MM.1S (cell line): Measurements from ENCODE around the gene MAPKAP1.

Experiments used
- DNase-seq: peaks from one replicate; pipeline ENCODE4 v3.0.0-alpha.2; 2015
- H2AFZ ChIP-seq: fragments of 300-600 bp; sonication (generic); 2 replicates; pipeline ENCODE4 v1.6.0; 2016; ENCODE audit warnings: antibody characterized with exemption, low read length
- H3F3A ChIP-seq: fragments of 300-600 bp; sonication (generic); 2 replicates; pipeline ENCODE4 v1.6.1; 2016; ENCODE audit warnings: mild to moderate bottlenecking, antibody characterized with exemption, low read length, moderate library complexity, mixed read lengths; ENCODE audit not compliant: insufficient read depth
- H3K27ac ChIP-seq: fragments of 300-600 bp; sonication (generic); 2 replicates; pipeline ENCODE4 v1.5.1; 2016; ENCODE audit warnings: mild to moderate bottlenecking, low read length
- H3K27me3 ChIP-seq: fragments of 300-600 bp; sonication (generic); replicated peaks from 2 replicates; pipeline ENCODE4 v1.6.0; 2016; ENCODE audit warnings: low read length; ENCODE audit not compliant: insufficient read depth
- H3K36me3 ChIP-seq: fragments of 300-600 bp; sonication (generic); replicated peaks from 2 replicates; pipeline ENCODE4 v1.6.1; 2016; ENCODE audit warnings: mild to moderate bottlenecking, low read length, mixed read lengths; ENCODE audit not compliant: insufficient read depth
- H3K4me1 ChIP-seq: fragments of 300-600 bp; sonication (generic); 2 replicates; pipeline ENCODE4 v1.6.1; 2016; ENCODE audit warnings: low read length, mixed read lengths
- H3K4me2 ChIP-seq: fragments of 300-600 bp; sonication (generic); 2 replicates; pipeline ENCODE4 v1.6.0; 2016; ENCODE audit warnings: low read depth, low read length
- H3K4me3 ChIP-seq: fragments of 300-600 bp; sonication (generic); 2 replicates; pipeline ENCODE4 v1.5.1; 2016; ENCODE audit warnings: low read length, mixed read lengths
- H3K79me2 ChIP-seq: fragments of 300-600 bp; sonication (generic); 2 replicates; pipeline ENCODE4 v1.6.1; 2016; ENCODE audit warnings: mixed run types, low read length, mixed read lengths
- H3K9ac ChIP-seq: fragments of 300-600 bp; sonication (generic); 2 replicates; pipeline ENCODE4 v1.6.1; 2016; ENCODE audit warnings: low read length, mixed read lengths
- H3K9me2 ChIP-seq: fragments of 300-600 bp; sonication (generic); replicated peaks from 2 replicates; pipeline ENCODE4 v1.6.1; 2016; ENCODE audit warnings: mild to moderate bottlenecking, low read length, mixed read lengths; ENCODE audit not compliant: insufficient read depth
- H3K9me3 ChIP-seq: fragments of 300-600 bp; sonication (generic); replicated peaks from 2 replicates; pipeline ENCODE4 v1.6.1; 2016; ENCODE audit warnings: mild to moderate bottlenecking, low read length, mixed read lengths; ENCODE audit not compliant: insufficient read depth
- H4K20me1 ChIP-seq: fragments of 300-600 bp; sonication (generic); 2 replicates; pipeline ENCODE4 v1.6.1; 2016; ENCODE audit warnings: mild to moderate bottlenecking, low read length, moderate library complexity, mixed read lengths; ENCODE audit not compliant: insufficient read depth
- EZH2 ChIP-seq: fragments of 300-600 bp; sonication (generic); optimal IDR thresholded peaks from 2 replicates; pipeline ENCODE3; 2017; ENCODE audit warnings: low read depth, mild to moderate bottlenecking, antibody characterized with exemption, low read length, mixed read lengths
- EZH2phosphoT487 ChIP-seq: fragments of 300-600 bp; sonication (generic); IDR thresholded peaks from 2 replicates; pipeline ENCODE4 v1.6.1; 2018; ENCODE audit warnings: antibody characterized with exemption, low read length
- TF ChIP-seq, protein P1 (sequence below): fragments of 300-600 bp; sonication (generic); IDR thresholded peaks from 2 replicates; pipeline ENCODE4 v1.5.1; 2016; ENCODE audit warnings: antibody characterized with exemption, low read length, mixed read lengths

The MAPKAP1 gene

DNA sequence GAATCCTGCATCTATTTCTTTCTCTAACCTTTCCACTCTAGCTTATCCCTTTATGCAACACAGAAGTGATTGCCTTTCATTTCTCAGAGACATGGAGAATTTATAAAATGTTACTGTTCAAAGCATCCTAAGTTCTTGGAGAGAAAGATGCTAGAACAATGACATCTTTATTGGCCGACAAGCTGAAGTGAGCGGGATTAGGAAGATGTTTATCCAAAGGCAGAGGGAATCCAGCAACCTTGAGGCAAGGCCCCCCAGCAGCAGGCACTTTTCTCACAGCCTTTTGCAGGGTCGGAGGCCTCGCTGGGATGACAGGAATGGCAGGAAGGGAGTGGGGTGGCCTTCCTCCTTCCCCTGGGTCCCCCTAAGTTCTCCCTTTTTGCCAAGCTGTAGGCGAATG lies 240.6 kb downstream of the MAPKAP1 start:
- H3K4me1 ChIP-seq, result no peaks in the 10 kb centered on the region
- no peak overlapping the region for H3K4me2 ChIP-seq
- no peaks in the 10 kb centered on the region for H3F3A ChIP-seq
- no peaks in the 10 kb centered on the region for H4K20me1 ChIP-seq
- DNase-seq, result no peak
- no peaks in the 10 kb centered on the region for H3K9me2 ChIP-seq
- H2AFZ ChIP-seq, result no peak overlapping the region
- no peak overlapping the region for H3K27ac ChIP-seq
- no peaks in the 10 kb centered on the region for H3K9me3 ChIP-seq
- no peaks in the 10 kb centered on the region for H3K27me3 ChIP-seq
- TF ChIP-seq EZH2 (no peak), EZH2phosphoT487 (no peak)
- TF ChIP-seq, protein P1, sequence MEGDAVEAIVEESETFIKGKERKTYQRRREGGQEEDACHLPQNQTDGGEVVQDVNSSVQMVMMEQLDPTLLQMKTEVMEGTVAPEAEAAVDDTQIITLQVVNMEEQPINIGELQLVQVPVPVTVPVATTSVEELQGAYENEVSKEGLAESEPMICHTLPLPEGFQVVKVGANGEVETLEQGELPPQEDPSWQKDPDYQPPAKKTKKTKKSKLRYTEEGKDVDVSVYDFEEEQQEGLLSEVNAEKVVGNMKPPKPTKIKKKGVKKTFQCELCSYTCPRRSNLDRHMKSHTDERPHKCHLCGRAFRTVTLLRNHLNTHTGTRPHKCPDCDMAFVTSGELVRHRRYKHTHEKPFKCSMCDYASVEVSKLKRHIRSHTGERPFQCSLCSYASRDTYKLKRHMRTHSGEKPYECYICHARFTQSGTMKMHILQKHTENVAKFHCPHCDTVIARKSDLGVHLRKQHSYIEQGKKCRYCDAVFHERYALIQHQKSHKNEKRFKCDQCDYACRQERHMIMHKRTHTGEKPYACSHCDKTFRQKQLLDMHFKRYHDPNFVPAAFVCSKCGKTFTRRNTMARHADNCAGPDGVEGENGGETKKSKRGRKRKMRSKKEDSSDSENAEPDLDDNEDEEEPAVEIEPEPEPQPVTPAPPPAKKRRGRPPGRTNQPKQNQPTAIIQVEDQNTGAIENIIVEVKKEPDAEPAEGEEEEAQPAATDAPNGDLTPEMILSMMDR, result no peak
- no peaks in the 10 kb centered on the region for H3K79me2 ChIP-seq
- no peaks in the 10 kb centered on the region for H3K36me3 ChIP-seq
- no peak overlapping the region for H3K4me3 ChIP-seq
- H3K9ac ChIP-seq, result no peak overlapping the region

DNA sequence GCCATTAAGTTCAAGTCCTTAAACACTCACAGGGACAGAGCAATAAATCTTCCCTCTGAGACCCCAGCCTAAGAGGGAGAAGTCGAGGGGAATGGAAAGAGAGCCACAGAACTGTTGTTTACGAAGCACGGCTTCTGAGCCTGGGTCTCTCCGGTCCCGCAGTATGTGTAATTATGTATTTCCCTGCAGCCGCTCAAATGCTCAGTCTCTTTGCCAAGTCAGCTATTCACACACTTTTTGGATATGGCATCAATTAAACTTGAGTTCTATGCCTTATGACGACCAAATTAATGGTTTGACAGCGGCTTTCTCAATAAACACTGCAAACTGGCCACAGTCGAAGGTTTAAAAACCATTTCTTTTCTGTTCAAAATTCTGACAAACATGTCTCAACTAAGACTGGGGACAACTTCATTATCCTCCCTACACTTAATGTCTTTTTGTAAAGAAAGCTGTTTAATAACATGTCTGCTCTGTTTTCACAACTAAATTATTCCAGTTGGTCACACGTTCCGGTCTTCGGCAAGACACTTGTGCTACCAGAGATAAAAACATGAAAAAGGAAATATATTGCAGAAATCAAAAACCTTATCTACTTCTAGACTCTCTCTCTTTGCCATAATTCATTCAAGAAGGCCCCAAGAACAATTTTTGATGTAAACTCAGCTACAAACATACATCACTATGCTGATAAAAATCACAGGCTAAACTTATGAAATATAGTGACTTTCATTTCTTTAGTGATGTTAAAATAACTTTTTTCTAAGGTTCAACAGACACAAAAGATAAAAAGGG lies 242.2 kb downstream of the MAPKAP1 start:
- Histone ChIP-seq H3K9me3 (no peaks in the 10 kb centered on the region), H3F3A (no peaks in the 10 kb centered on the region), H3K79me2 (no peaks in the 10 kb centered on the region), H3K4me1 (no peaks in the 10 kb centered on the region), H3K4me3 (no peak overlapping the region), H3K27me3 (no peaks in the 10 kb centered on the region), H2AFZ (no peak overlapping the region), H3K9ac (no peak overlapping the region), H4K20me1 (no peaks in the 10 kb centered on the region), H3K4me2 (no peak overlapping the region), H3K27ac (no peak overlapping the region), H3K36me3 (no peaks in the 10 kb centered on the region), H3K9me2 (no peaks in the 10 kb centered on the region)
- no peak for DNase-seq
- TF ChIP-seq, protein P1, result no peak
- TF ChIP-seq EZH2phosphoT487 (no peak), EZH2 (no peak)

DNA sequence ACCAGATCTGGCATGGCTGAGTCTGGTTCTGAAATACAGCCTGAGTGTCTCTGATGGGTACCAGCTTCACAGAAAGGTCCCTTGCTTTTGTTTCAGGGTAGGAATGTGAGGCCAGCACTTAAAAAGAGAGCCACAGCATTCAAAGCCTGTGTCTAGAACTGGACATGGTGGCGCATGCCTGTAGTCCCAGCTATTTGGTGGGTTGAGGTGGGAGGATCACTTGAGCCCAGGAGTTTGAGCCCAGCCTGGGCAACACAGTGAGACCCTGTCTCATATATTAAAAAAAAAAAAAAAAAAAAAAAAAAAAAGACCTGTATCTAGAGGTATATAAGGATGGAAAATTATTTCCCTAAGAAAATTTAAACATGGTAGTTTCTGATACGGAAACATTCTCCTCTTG lies 243.1 kb downstream of the MAPKAP1 start:
- no peak for TF ChIP-seq EZH2phosphoT487
- TF ChIP-seq, protein P1, result no peak
- no peak for TF ChIP-seq EZH2
- H3K4me3 ChIP-seq, result no peak overlapping the region
- H2AFZ ChIP-seq, result no peak overlapping the region
- no peaks in the 10 kb centered on the region for H3K27me3 ChIP-seq
- DNase-seq, result no peak
- no peak overlapping the region for H3K9ac ChIP-seq
- no peaks in the 10 kb centered on the region for H3K36me3 ChIP-seq
- H3K27ac ChIP-seq, result no peak overlapping the region
- H3K4me2 ChIP-seq, result no peak overlapping the region
- no peaks in the 10 kb centered on the region for H4K20me1 ChIP-seq
- no peaks in the 10 kb centered on the region for H3K79me2 ChIP-seq
- no peaks in the 10 kb centered on the region for H3K9me2 ChIP-seq
- no peaks in the 10 kb centered on the region for H3F3A ChIP-seq
- H3K4me1 ChIP-seq, result no peaks in the 10 kb centered on the region
- no peaks in the 10 kb centered on the region for H3K9me3 ChIP-seq
